Measurements from ENCODE around the gene ADAR. TPM values are rescaled to one million over a fixed set of nuclear protein-coding genes. Genes with fewer than 3 reads are reported as not detected.

Gene ADAR
- total RNA-seq, result 100 to 1,000 TPM in 1 of 4 donors, 10 to 100 TPM in 3; 66.5 to 104 (median 78.6) TPM

GRCh38 chr1:154607609-154608396 is at the start of gene ADAR:
ADAR (minus strand) TSS chr1:154608186; CDS start chr1:154608006, 180 bp downstream.
- TF ChIP-seq CTCF (IDR thresholded peaks at IDR 0.05; ENCODE audit: low read depth), result no peak

- no peak for TF ChIP-seq CTCF (IDR thresholded peaks at IDR 0.05; ENCODE audit: low read depth)
Observed at GRCh38 chr1:154657556-154657955, 49.6 kb upstream of the ADAR start.

GRCh38 chr1:154652893-154653292 is 44.9 kb upstream of the ADAR start:
- no peak for TF ChIP-seq CTCF (IDR thresholded peaks at IDR 0.05; ENCODE audit: low read depth)

GRCh38 chr1:154641534-154641933 is 33.5 kb upstream of the ADAR start:
- no peak for TF ChIP-seq CTCF (IDR thresholded peaks at IDR 0.05; ENCODE audit: low read depth)

GRCh38 chr1:154639876-154640275 is 31.9 kb upstream of the ADAR start:
- no peak for TF ChIP-seq CTCF (IDR thresholded peaks at IDR 0.05; ENCODE audit: low read depth)

- TF ChIP-seq CTCF (IDR thresholded peaks at IDR 0.05; ENCODE audit: low read depth), result no peak
Observed at GRCh38 chr1:154635171-154635570, 27.2 kb upstream of the ADAR start.

- TF ChIP-seq CTCF (IDR thresholded peaks at IDR 0.05; ENCODE audit: low read depth), result no peak
Observed at GRCh38 chr1:154629675-154630073, 21.7 kb upstream of the ADAR start.
